ENCODE measurements around the gene XCL1.

DNA sequence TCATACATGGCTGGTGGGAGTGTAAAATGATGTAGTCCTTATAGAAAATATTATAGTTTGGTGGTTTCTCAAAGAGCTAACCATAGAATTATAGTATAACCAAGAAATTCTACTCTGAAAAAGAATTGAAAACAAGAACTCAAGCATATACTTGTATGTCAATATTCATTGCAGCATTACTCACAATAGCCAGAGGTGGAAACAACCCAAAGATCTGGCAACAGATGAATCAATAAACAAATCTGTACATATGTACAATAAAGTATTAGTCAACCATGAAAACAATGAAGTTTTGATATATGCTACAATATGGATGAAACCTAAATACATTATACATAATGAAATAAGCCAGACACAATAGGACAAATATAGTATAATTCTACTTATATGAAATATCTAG is 29.7 kb downstream of the XCL1 start:
- no peak for TF ChIP-seq ZNF24 (IDR thresholded peaks at IDR 0.05)
- TF ChIP-seq, protein P1, sequence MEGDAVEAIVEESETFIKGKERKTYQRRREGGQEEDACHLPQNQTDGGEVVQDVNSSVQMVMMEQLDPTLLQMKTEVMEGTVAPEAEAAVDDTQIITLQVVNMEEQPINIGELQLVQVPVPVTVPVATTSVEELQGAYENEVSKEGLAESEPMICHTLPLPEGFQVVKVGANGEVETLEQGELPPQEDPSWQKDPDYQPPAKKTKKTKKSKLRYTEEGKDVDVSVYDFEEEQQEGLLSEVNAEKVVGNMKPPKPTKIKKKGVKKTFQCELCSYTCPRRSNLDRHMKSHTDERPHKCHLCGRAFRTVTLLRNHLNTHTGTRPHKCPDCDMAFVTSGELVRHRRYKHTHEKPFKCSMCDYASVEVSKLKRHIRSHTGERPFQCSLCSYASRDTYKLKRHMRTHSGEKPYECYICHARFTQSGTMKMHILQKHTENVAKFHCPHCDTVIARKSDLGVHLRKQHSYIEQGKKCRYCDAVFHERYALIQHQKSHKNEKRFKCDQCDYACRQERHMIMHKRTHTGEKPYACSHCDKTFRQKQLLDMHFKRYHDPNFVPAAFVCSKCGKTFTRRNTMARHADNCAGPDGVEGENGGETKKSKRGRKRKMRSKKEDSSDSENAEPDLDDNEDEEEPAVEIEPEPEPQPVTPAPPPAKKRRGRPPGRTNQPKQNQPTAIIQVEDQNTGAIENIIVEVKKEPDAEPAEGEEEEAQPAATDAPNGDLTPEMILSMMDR (IDR thresholded peaks at IDR 0.05 in 2 of 3, conservative IDR thresholded peaks at IDR 0.05 in 1 of 3; ENCODE audit: control insufficient read depth in 2 of 3, extremely low read depth in 1 of 3, insufficient read depth in 1 of 3, low read depth in 3 of 3, low read length in 3 of 3), result no peak
- no peak for TF ChIP-seq MYC (IDR thresholded peaks at IDR 0.05; ENCODE audit: insufficient read depth, insufficient read length, insufficient replicate concordance, low read length, severe bottlenecking)
